GM19463 (cell line): ENCODE results near the gene ZNF669.
"Not testable (repeated sequence)": the region's sequence is repeated elsewhere in the genome, so short reads cannot be mapped to it uniquely, and the experiment has no call there.

Experiments used
- ATAC-seq: cut with Tn5 transposase; IDR thresholded peaks from one replicate; pipeline ENCODE4 v1.9.1; 2021; ENCODE audit warnings: mild to moderate bottlenecking, moderate library complexity; ENCODE audit not compliant: unreplicated experiment

ZNF669 gene

GRCh38 chr1:247103859-247104591, at the start of gene ZNF669:
TSS of gene ZNF669 (minus strand) at chr1:247104356. CDS start at chr1:247104199, 157 bp downstream.
- peak; percentile 99 for ATAC-seq

- ATAC-seq, result no peak
Observed at GRCh38 chr1:247147781-247148180, 43.6 kb upstream of the ZNF669 start.

GRCh38 chr1:247147120-247147519, 43.0 kb upstream of the ZNF669 start:
- ATAC-seq, result not testable (repeated sequence)

GRCh38 chr1:247146671-247147070, 42.5 kb upstream of the ZNF669 start:
- ATAC-seq, result no peak

GRCh38 chr1:247145279-247145678, 41.1 kb upstream of the ZNF669 start:
- ATAC-seq, result no peak

- not testable (repeated sequence) for ATAC-seq
Observed at GRCh38 chr1:247139557-247139956, 35.4 kb upstream of the ZNF669 start.

- ATAC-seq, result no peak
Observed at GRCh38 chr1:247131236-247131635, 27.1 kb upstream of the ZNF669 start.

GRCh38 chr1:247127519-247128282, 23.5 kb upstream of the ZNF669 start:
- not testable (repeated sequence) for ATAC-seq

- ATAC-seq, result peak; percentile 51
Observed at GRCh38 chr1:247126601-247127000, 22.4 kb upstream of the ZNF669 start.

- peak; percentile 98 for ATAC-seq
Observed at GRCh38 chr1:247126166-247126565, 22.0 kb upstream of the ZNF669 start.

- ATAC-seq, result no peak
Observed at GRCh38 chr1:247121382-247121781, 17.2 kb upstream of the ZNF669 start.

- ATAC-seq, result not testable (repeated sequence)
Observed at GRCh38 chr1:247120408-247120668, 16.2 kb upstream of the ZNF669 start.

GRCh38 chr1:247119600-247120407, 15.6 kb upstream of the ZNF669 start:
- no peak for ATAC-seq

GRCh38 chr1:247118946-247119446, 14.8 kb upstream of the ZNF669 start:
- no peak for ATAC-seq

GRCh38 chr1:247115545-247115944, 11.4 kb upstream of the ZNF669 start:
- no peak for ATAC-seq

- ATAC-seq, result no peak
Observed at GRCh38 chr1:247115141-247115510, 11.0 kb upstream of the ZNF669 start.

GRCh38 chr1:247114351-247115140, 10.4 kb upstream of the ZNF669 start:
- ATAC-seq, result no peak

GRCh38 chr1:247113733-247114271, 9.6 kb upstream of the ZNF669 start:
- ATAC-seq, result no peak

- ATAC-seq, result no peak
Observed at GRCh38 chr1:247113094-247113497, 8.9 kb upstream of the ZNF669 start.

- no peak for ATAC-seq
Observed at GRCh38 chr1:247112479-247112781, 8.3 kb upstream of the ZNF669 start.
